Activated T-cell treated with anti-CD3 and anti-CD28 coated beads, Interleukin-2, amount 50 U/mL, for 48 hours (primary cell): ENCODE results near the gene VARS2.
"Not testable (repeated sequence)": the region's sequence is repeated elsewhere in the genome, so short reads cannot be mapped to it uniquely, and the experiment has no call there.

Experiments
- DNase-seq, 2 experiments: peaks; one replicate each; pipeline ENCODE4 v3.0.0-alpha.2; 2020

VARS2 gene

DNA sequence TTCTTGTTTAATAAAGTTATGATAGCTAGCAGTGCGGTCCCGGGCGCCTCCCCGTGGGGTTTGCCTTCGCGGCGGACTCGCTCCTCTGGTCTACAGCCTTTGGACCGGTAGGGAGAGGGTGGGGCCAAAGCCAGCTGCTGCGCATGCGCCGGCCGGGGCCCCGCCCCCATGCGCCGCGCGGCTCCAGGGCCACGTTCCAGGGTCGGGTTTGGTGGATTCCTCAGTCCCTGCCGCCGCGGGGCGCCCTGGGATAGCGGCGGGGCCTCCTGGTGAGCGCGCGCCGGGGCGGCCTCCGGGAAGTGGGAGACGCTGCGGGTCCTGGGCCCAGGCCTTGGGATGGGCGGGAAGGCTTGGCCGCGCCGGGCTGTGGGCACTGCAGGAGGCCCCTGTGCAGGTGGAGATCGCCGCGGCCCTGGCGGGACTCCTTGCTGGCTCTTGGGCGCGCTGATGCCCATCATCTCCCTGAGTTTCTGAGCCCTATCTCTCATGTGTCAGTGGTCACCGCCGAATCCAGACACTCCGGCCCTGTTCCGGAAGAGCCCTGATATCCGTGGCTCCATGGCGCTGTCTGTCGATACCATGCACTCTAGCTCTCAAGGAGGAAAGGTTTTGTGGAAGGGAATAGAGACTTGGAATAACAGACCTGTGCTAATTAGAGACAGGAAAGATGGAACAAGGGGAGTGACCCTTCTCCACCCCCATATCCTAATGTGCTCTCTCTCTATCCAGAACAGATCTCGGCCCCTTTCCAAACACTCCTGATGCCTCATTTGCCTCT, at the start of gene VARS2:
TSS of gene VARS2 (plus strand) at position 163 of the 778 bp plus-strand sequence. CDS start at position 762, 599 bp downstream.
- peak; percentile 95 for DNase-seq

- DNase-seq: no peak
These were observed 49.7 kb upstream of the VARS2 start for GRCh38 chr6:30864325-30864724.

DNA sequence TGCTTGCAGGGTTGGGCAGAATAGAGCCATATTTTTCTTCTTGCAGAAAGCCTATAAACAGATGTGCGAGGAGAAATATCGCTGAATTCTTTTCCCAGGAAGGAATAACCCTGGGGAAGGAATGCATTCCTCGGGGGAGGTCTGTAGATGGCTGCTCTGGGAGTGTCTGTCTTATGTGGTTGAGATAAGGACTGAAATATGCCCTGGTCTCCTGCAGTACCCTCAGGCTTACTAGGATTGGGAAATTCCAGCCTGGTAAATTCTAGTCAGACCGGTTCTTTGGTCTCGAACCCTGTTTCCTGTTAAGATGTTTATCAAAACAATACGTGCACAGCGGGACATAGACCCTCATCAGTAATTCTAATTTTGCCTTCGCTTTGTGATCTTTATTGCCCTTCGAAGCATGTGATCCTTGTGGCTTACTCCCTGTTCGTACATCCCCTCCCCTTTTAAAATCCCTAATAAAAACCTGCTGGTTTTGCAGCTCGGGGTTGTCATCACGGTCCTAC, 44.7 kb upstream of the VARS2 start:
- not testable (repeated sequence) for DNase-seq

DNA sequence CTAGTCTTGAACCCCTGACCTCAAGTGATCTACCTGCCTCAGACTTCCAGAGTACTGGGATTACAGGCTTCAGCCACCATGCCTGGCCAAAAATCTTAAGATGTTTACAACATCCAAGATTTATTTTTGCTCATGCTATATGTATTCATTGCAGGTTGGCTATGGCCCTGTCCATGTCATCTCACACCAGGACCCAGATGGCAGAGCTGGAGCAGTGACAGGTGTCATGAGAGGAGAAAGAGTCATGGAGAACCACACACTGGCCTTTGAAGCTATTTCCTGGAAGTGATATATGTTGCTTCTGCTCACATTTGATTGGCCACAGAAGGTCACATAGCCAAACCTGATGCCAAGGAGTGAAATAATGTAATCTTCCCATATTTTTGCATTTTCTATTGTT, 43.5 kb upstream of the VARS2 start:
- no peak for DNase-seq

DNA sequence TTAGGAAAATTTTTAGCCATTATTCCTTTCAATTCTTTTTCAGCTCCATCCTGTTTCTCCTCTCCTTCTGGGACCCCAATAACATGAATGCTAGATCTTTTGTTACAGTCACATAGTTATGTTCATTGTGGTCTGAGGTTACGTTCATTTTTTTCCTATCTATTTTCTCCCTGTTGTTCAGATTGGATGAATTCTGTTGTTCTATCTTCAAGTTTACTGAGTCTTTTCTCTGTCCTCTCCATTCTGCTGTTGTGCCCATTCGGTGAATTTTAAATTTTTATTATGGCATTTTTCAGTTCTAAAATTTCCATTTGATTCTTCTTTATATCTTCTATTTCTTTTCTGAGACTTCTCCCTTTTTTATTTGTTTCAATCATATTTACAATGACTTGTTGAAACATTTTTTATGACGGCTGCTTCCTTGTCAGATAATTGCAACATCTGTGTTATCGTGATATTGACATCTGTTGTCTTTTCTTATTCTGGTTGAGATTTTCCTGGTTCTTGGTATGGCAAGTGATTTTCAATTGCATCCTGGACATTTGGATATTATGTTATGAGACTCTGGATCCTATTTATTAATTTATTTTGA, 42.4 kb upstream of the VARS2 start:
- no peak for DNase-seq

GRCh38 chr6:30873137-30873640, 40.8 kb upstream of the VARS2 start:
- no peak for DNase-seq

GRCh38 chr6:30873795-30874194, 40.2 kb upstream of the VARS2 start:
- not testable (repeated sequence) for DNase-seq

DNA sequence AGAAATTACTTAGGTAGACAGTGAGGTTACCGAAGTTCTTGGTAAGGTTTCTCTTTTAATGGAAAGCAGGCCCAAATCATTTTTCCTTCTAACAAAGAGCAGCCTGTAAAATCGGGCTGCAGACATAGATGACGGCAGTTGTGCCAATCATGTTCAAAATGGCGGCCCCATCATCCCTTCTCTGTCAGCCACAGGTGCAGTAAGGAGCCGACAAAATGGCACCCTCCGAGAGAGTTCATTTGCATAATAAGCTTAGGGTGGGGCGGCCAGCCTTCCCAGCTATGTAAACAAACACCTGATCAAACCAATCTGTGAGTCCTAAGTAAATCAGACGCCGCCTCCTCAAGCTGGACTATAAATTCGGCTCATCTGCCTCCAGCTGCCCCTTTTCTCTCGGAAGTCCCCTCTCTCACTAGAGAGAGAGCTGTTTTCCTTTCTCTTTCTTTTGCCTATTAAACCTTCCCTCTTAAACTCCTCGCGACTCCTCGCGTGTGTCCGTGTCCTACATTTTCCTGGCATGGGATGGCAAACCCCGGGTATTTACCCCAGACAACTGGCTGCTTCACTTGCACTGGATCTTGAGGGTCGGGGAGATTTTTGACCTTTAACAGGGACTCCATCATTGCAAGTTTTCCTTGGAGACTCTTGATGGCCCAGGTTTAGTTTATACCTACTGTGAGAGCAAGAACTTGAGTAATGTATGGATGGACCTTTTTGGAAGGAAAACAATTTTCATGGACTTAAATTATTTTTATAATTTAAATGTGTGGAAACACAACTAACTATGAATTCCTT, 38.6 kb upstream of the VARS2 start:
- DNase-seq: no peak

- DNase-seq: no peak
These were observed 37.9 kb upstream of the VARS2 start for GRCh38 chr6:30876039-30876730.

DNA sequence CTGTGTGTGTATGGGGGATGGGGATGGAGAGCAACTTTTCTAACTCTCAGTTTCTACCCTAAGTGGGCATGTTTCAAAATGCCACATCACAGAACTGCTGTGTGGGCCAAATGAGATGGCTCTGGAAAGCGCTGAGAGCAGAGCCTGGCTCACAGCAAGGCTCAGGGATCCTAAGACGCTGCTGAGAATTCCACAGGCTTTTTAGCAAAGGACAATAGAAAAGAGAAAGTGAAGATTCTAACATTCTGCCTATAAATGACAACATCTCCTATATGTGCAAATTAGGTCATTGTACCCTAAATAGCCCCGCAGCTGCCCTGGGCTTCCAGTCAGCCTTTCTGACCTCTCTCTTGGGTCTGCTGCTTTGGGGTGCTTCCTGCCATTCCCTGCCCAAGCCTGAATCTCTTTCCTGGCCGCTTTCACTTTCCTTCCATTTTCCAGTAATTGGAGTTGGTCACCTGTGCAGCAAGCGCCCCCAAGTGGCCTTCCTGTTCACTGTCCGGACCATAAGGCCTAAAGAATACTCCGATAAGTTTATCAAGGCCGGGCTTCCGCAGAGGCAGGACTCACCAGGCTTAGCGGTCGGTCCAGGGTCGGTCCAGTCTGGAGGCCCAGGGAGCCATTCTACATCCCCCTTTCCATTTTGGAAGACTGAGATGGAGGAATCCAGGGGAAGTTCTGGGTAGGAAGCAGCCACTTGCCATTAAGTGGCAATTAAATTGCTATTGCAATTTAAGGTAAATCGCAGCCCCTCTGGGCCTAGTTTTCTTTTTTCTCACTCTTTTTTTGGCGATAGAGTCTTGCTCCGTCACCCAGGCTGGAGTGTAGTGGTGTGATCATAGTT, 36.4 kb upstream of the VARS2 start:
- peak; percentile 85 for DNase-seq

GRCh38 chr6:30879684-30880427, 34.2 kb upstream of the VARS2 start:
- DNase-seq: no peak

GRCh38 chr6:30880698-30881252, 33.3 kb upstream of the VARS2 start:
- DNase-seq: no peak

DNA sequence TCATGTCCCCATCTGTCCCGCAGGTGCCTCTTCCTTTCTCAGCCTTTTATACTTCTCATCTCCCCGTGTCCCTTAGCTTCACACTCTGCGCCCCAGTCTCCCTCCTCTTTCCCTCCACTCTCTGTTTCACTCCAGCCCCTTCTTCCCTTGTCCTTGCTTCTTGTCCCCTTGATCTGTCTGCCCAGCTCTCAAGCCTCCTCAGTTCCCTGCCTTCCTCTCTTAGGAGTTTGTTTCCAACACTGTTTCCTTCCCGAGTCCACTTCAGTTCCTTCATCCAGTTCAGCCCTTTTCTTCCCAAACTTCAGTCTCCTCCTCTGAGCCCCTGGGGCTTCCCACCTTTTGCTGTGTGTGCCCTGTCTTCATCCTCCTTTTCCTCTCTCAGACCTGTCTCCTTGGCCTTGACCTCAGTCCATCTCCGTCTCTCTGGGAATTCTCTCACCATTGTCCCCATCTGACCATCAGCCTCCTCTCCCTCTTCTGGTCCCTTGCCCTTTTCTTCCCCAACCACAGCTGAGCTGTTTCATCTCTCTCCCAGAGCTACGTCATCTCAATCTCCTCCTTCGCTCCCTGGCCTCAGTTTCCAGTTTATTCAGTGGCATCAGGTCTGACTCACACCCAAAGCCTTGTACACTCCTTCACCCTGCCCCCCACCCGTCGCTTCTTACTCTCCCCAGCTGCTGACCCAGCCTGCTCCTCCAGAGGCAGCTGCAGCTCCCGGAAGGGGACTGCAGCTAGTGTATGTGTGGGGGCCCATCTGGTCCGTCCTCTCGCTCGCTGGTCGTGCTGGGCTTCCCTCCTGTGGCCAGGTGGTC, 32.4 kb upstream of the VARS2 start:
- DNase-seq: no peak

GRCh38 chr6:30882204-30882758, 31.8 kb upstream of the VARS2 start:
- no peak for DNase-seq

DNA sequence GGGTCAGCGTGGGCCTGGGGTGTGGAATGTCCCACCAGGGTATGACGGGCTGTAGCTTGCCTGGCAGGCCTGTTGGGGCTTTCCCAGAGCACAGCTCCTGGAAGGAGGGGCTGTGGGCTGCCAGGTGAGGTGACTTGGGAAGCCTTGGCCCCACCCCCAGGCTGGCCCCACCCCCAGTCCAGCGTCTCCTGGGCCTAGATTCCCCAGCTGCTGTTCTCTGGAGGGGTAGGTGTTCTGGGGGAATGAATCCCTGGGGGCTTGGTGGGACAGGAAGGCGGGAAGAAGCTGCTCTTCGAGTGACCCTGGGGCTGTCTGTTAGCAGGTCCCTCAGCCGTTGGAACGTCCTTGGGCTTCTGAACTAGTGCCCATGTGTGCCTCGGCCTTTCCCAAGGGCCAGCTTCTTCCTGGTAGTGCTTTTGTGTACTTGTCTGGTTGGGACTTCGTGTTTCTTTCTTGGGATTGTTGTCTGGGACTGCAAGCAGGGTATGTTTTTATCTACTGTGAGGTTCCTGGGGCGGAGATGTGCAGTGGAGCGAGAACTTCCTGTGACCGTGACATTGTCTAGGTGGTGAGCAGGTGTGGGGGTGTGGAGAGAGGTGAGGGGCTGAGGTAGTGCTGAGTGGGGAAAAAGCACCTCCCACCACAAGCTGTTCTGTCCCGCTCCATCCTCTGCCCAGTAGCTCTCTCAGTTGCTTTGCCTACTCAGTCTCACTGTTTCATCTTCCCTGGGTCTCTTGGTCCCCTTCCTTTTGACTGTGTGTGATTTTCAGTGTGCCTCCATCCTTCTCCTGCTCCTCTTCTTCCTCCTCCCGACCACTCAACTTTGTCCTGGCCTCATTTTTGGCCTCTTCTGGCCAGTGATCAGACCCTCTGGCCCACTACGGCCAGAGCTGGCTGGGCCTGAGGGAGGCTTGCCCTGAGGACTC, 31.0 kb upstream of the VARS2 start:
- DNase-seq: peak in 1 of 2 experiments; percentile 37

DNA sequence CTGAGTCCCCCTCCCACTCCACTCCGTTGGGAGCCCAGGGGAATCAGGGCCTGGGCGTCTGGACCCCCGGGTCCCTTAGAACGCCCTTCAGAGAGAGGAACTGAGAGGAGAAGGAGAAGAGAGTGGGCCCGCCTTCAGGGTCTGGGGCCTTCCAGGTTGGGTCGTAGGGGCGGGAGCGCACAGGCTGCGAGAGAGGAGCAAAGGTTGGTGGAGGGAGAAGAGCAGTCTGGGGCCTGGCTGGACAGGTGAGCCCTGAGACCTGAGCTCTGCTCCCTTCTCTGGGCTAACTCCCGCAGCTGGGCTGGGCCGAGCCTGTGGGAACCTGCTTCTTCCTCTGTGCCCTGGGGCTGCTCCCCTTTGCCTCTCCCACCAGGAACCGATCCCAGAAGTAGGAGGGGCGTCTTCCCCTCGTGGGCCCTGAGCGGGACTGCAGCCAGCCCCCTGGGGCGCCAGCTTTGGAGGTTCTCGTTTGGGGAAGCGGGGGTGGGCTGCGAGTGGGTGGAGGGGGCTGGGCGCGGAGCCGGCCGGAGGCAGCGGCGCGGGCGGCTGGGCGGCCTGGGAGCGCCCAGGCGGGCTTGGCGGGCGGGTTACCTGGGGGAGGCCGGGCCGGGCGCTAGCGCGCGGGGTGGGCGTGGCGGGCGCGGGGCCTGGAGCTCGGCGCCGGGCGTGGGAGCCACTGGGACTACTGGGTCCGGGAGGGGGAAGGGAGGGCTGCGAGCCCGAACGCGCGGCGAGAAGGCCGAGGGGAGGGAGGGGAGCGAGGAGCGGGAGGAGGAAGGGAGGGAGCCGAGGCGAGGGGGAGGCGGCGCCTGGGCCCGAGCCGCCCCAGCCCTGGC, 30.1 kb upstream of the VARS2 start, which contains the start of gene DDR1:
TSS of gene DDR1 (plus strand) at position 835 of the 836 bp plus-strand sequence. CDS start 4,211 bp downstream, outside the sequence.
- peak; percentile 48 to 63 for DNase-seq
